Measurements from ENCODE around the gene DCTN4. TPM values are rescaled to one million over a fixed set of nuclear protein-coding genes. Genes with fewer than 3 reads are reported as not detected.

Gene DCTN4
- total and polyA plus RNA-seq, 2 of the 4 experiments (the other 2 are of a cell fraction) = 28.1 to 50.2 TPM

- WGBS, 2 experiments (ENCODE audit: extremely low coverage in 2 of 2, insufficient read length in 1 of 2) = no CpG with 5 or more reads among the region's 2 CpGs
- no peak overlapping the region for H2BK15ac ChIP-seq (ENCODE audit: low read depth, low read length)
- no TSS peak for BruUV-seq (replicated peaks)
- no peaks in the 10 kb centered on the region for H3K9me1 ChIP-seq (ENCODE audit: insufficient read depth, low read length)
- H2BK20ac ChIP-seq (ENCODE audit: low read depth, low read length) = no peak overlapping the region
- H2AK9ac ChIP-seq (replicated peaks; ENCODE audit: low read depth, low read length, poor library complexity) = no peak overlapping the region
- no peaks in the 10 kb centered on the region for H3K27me3 ChIP-seq (ENCODE audit: control insufficient read depth, insufficient read depth, low read length)
- no peak overlapping the region for H3K4me2 ChIP-seq (ENCODE audit: low read depth, low read length)
- H4K8ac ChIP-seq (ENCODE audit: low read depth in 2 of 2, low read length in 2 of 2) = no peak overlapping the region
- no peak overlapping the region for H3K9ac ChIP-seq (ENCODE audit: low read depth, low read length)
- H3K79me1 ChIP-seq (ENCODE audit: low read depth in 1 of 2, low read length in 2 of 2) = peaks cover 0 to 5% of the 10 kb centered on the region in 2 experiments; a peak in 1 of 4 replicates
- no peak overlapping the region for H3K14ac ChIP-seq (replicated peaks; ENCODE audit: low read depth, low read length)
- H4K91ac ChIP-seq (ENCODE audit: insufficient read depth, low read depth, low read length) = no peak overlapping the region
- ChIA-PET CTCF (no interaction called here), POLR2A (ENCODE audit: unreplicated experiment) (no interaction called here)
- no peaks in the 10 kb centered on the region for H4K20me1 ChIP-seq (ENCODE audit: insufficient read depth, low read length)
- H3K56ac ChIP-seq (ENCODE audit: extremely low read depth, insufficient read depth, low read length) = no peak overlapping the region
- no peaks in the 10 kb centered on the region for H3K9me3 ChIP-seq (ENCODE audit: control insufficient read depth, insufficient read depth, low read length)
- no peak overlapping the region for H3K23ac ChIP-seq (ENCODE audit: low read depth, low read length)
- in situ Hi-C loops (cut with MboI; ENCODE audit: low sequenced_read_pairs) (no loop called here), intact Hi-C loops (cut with micrococcal nuclease) (no loop called here), dilution Hi-C loops (cut with HindIII; ENCODE audit: low sequenced_read_pairs, unreplicated experiment) (no loop called here)
- H2BK5ac ChIP-seq (ENCODE audit: low read depth, low read length, poor library complexity, severe bottlenecking) = no peak overlapping the region
- ATAC-seq (ENCODE audit: low read depth) (no peak), DNase-seq (no peak)
- no peak overlapping the region for H3K4me3 ChIP-seq (ENCODE audit: insufficient read depth, low read depth, low read length)
- H3K18ac ChIP-seq (ENCODE audit: low read depth, low read length) = no peak overlapping the region
- H3K27ac ChIP-seq (ENCODE audit: insufficient read depth, low read length) = no peak overlapping the region
- peaks cover 35% of the 10 kb centered on the region for H3K36me3 ChIP-seq (ENCODE audit: control insufficient read depth, insufficient read depth, low read length)
- H4K5ac ChIP-seq (ENCODE audit: low read depth, low read length) = no peak overlapping the region
- no peak overlapping the region for H2BK120ac ChIP-seq (ENCODE audit: low read depth, low read length)
- no peak for TF ChIP-seq MAZ (IDR thresholded peaks at IDR 0.05; ENCODE audit: borderline replicate concordance, low read depth, low read length)
- no peak for TF ChIP-seq ELK1 (IDR thresholded peaks at IDR 0.05; ENCODE audit: borderline replicate concordance, low read depth, low read length)
- TF ChIP-seq FOS (IDR thresholded peaks at IDR 0.05; ENCODE audit: low read depth, low read length) = no peak
- no peak for TF ChIP-seq USF2 (IDR thresholded peaks at IDR 0.05; ENCODE audit: low read depth, low read length)
- TF ChIP-seq CTCF (conservative IDR thresholded peaks at IDR 0.05; ENCODE audit: low read depth, low read length) = no peak
- TF ChIP-seq MXI1 (IDR thresholded peaks at IDR 0.05; ENCODE audit: borderline replicate concordance, low read depth, low read length) = no peak
- no peak for TF ChIP-seq RCOR1 (IDR thresholded peaks at IDR 0.05; ENCODE audit: insufficient replicate concordance, low read length)
- no peak for TF ChIP-seq BHLHE40 (IDR thresholded peaks at IDR 0.05; ENCODE audit: low read depth, low read length)
- TF ChIP-seq CEBPB (IDR thresholded peaks at IDR 0.05; ENCODE audit: low read depth, low read length) = no peak
- TF ChIP-seq RAD21 (IDR thresholded peaks at IDR 0.05; ENCODE audit: low read length) = no peak
- TF ChIP-seq RFX5 (IDR thresholded peaks at IDR 0.05; ENCODE audit: low read depth, low read length) = no peak
- no peak for TF ChIP-seq MAFK (IDR thresholded peaks at IDR 0.05; ENCODE audit: low read depth, low read length)
- no peak for TF ChIP-seq CHD1 (IDR thresholded peaks at IDR 0.05; ENCODE audit: low read depth, low read length)
- no peak for TF ChIP-seq NFE2L2 (IDR thresholded peaks at IDR 0.05; ENCODE audit: low read depth, low read length)
- no peak for TF ChIP-seq SMC3 (IDR thresholded peaks at IDR 0.05; ENCODE audit: low read depth, low read length)
- H3K4me1 ChIP-seq (ENCODE audit: control insufficient read depth, insufficient read depth, low read length) = no peaks in the 10 kb centered on the region
- no peak overlapping the region for H3K4ac ChIP-seq (ENCODE audit: low read depth, low read length)
- H2AK5ac ChIP-seq (ENCODE audit: low read depth, low read length) = no peak overlapping the region
- no peak overlapping the region for H2AFZ ChIP-seq (replicated peaks; ENCODE audit: low read length, poor library complexity)
Measured at GRCh38 chr5:150723845-150724244, 35.0 kb downstream of the DCTN4 start.

Measured in IMR-90 (cell line).